ENCODE data around the gene NT5C1A. TPM values are rescaled to one million over a fixed set of nuclear protein-coding genes. Genes with fewer than 3 reads are reported as not detected.
A peak's percentile ranks its signal among the peaks of the same experiment; 100 is the strongest.

NT5C1A gene
- total RNA-seq, 1 experiment from 2014 or later: not detected

- Mint-ChIP-seq H3K36me3 (ENCODE audit: insufficient read depth, unreplicated experiment) (no peaks in the 10 kb centered on the region), H3K4me3 (ENCODE audit: unreplicated experiment) (no peak overlapping the region), H3K4me1 (ENCODE audit: insufficient read depth, unreplicated experiment) (peaks cover 10% of the 10 kb centered on the region), H3K9me3 (ENCODE audit: unreplicated experiment) (no peaks in the 10 kb centered on the region), H3K27ac (ENCODE audit: low read depth, unreplicated experiment) (no peak overlapping the region), H3K27me3 (ENCODE audit: insufficient read depth, unreplicated experiment) (no peaks in the 10 kb centered on the region)
- no TSS peak for BruUV-seq (replicated peaks)
- POLR2A ChIA-PET: interaction anchor here (1.5 kb wide), 1 partner anchor 13 kb away, joined by 5 read pairs; the partner anchor contains the start of gene NT5C1A
- DNase-seq (ENCODE audit: unreplicated experiment): peak; percentile 72
- intact Hi-C loops (cut with micrococcal nuclease): loop anchor here (1.0 to 10.0 kb wide), 2 partner anchors 52 to 173 kb away; no protein-coding TSS in a partner anchor
- CTCF ChIA-PET: interaction anchor here (0.6 to 2.3 kb wide), 13 partner anchors 10 to 556 kb away, joined by 3 to 19 read pairs (median 4); no protein-coding TSS in a partner anchor
- peak; percentile 75 for TF ChIP-seq CTCF (IDR thresholded peaks at IDR 0.05; ENCODE audit: unreplicated experiment)
These were observed 13.9 kb downstream of the NT5C1A start for GRCh38 chr1:39657923-39658485.

DNA sequence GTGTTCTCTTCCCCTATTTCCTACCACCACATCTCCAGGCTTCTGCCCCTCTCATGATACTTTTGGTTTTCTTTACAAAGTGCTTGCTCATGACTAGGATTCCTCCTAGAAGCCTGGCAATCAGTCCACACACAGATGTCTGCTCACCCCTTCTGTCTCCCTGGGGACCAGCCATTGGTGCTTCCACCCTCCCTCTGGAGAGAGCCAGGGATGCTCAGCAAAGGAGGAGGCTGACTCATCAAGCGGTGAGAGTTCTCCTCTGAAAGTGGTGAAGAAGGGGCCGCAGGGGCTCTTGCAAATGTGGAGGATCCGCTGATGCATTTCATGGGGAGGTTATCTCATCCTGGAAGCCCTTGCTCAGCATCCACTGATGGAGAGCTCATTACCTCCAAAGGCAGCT is 14.5 kb downstream of the NT5C1A start:
- ChIA-PET CTCF (interaction anchor here (0.6 to 2.3 kb wide), 11 partner anchors 10 to 555 kb away, joined by 3 to 19 read pairs (median 3); no protein-coding TSS in a partner anchor), POLR2A (interaction anchor here (1.5 kb wide), 1 partner anchor 14 kb away, joined by 5 read pairs; the partner anchor contains the start of gene NT5C1A)
- no peaks in the 10 kb centered on the region for H3K36me3 Mint-ChIP-seq (ENCODE audit: insufficient read depth, unreplicated experiment)
- intact Hi-C loops (cut with micrococcal nuclease): loop anchor here (10.0 kb wide), 1 partner anchor 173 kb away; no protein-coding TSS in a partner anchor
- H3K4me3 Mint-ChIP-seq (ENCODE audit: unreplicated experiment): no peak overlapping the region
- BruUV-seq (replicated peaks): no TSS peak
- no peak for DNase-seq (ENCODE audit: unreplicated experiment)
- no peak overlapping the region for H3K27ac Mint-ChIP-seq (ENCODE audit: low read depth, unreplicated experiment)
- peaks cover 10% of the 10 kb centered on the region for H3K4me1 Mint-ChIP-seq (ENCODE audit: insufficient read depth, unreplicated experiment)
- no peak for TF ChIP-seq CTCF (IDR thresholded peaks at IDR 0.05; ENCODE audit: unreplicated experiment)
- H3K9me3 Mint-ChIP-seq (ENCODE audit: unreplicated experiment): no peaks in the 10 kb centered on the region
- H3K27me3 Mint-ChIP-seq (ENCODE audit: insufficient read depth, unreplicated experiment): no peaks in the 10 kb centered on the region

- Mint-ChIP-seq H3K9me3 (ENCODE audit: unreplicated experiment) (no peaks in the 10 kb centered on the region), H3K4me1 (ENCODE audit: insufficient read depth, unreplicated experiment) (peaks cover 10% of the 10 kb centered on the region), H3K36me3 (ENCODE audit: insufficient read depth, unreplicated experiment) (no peaks in the 10 kb centered on the region), H3K4me3 (ENCODE audit: unreplicated experiment) (no peak overlapping the region), H3K27me3 (ENCODE audit: insufficient read depth, unreplicated experiment) (no peaks in the 10 kb centered on the region), H3K27ac (ENCODE audit: low read depth, unreplicated experiment) (no peak overlapping the region)
- TF ChIP-seq CTCF (IDR thresholded peaks at IDR 0.05; ENCODE audit: unreplicated experiment): no peak
- POLR2A ChIA-PET: no interaction called here
- intact Hi-C loops (cut with micrococcal nuclease): loop anchor here (10.0 kb wide), 1 partner anchor 172 kb away; no protein-coding TSS in a partner anchor
- CTCF ChIA-PET: interaction anchor here (1.4 kb wide), 1 partner anchor 50 kb away, joined by 10 read pairs; no protein-coding TSS in a partner anchor
- DNase-seq (ENCODE audit: unreplicated experiment): no peak
- BruUV-seq (replicated peaks): no TSS peak
These were observed 15.5 kb downstream of the NT5C1A start for GRCh38 chr1:39656391-39656790.

GRCh38 chr1:39655578-39656268 is 16.2 kb downstream of the NT5C1A start:
- intact Hi-C loops (cut with micrococcal nuclease): loop anchor here (10.0 kb wide), 1 partner anchor 171 kb away; no protein-coding TSS in a partner anchor
- ChIA-PET CTCF (interaction anchor here (0.6 to 1.4 kb wide), 3 partner anchors 49 to 615 kb away, joined by 3 to 10 read pairs (median 3); no protein-coding TSS in a partner anchor), POLR2A (no interaction called here)
- BruUV-seq (replicated peaks): no TSS peak
- no peak overlapping the region for H3K4me3 Mint-ChIP-seq (ENCODE audit: unreplicated experiment)
- no peak overlapping the region for H3K27ac Mint-ChIP-seq (ENCODE audit: low read depth, unreplicated experiment)
- H3K27me3 Mint-ChIP-seq (ENCODE audit: insufficient read depth, unreplicated experiment): no peaks in the 10 kb centered on the region
- DNase-seq (ENCODE audit: unreplicated experiment): no peak
- H3K9me3 Mint-ChIP-seq (ENCODE audit: unreplicated experiment): no peaks in the 10 kb centered on the region
- TF ChIP-seq CTCF (IDR thresholded peaks at IDR 0.05; ENCODE audit: unreplicated experiment): no peak
- no peaks in the 10 kb centered on the region for H3K36me3 Mint-ChIP-seq (ENCODE audit: insufficient read depth, unreplicated experiment)
- peaks cover 10% of the 10 kb centered on the region for H3K4me1 Mint-ChIP-seq (ENCODE audit: insufficient read depth, unreplicated experiment)
